HG03520 (cell line): ENCODE results near the gene LRRTM4.
"Not testable (repeated sequence)": the region's sequence is repeated elsewhere in the genome, so short reads cannot be mapped to it uniquely, and the experiment has no call there.

Source experiments
- ATAC-seq: cut with Tn5 transposase; IDR thresholded peaks from one replicate; pipeline ENCODE4 v1.9.1; 2021; ENCODE audit warnings: mild to moderate bottlenecking, moderate library complexity; ENCODE audit not compliant: unreplicated experiment

Gene LRRTM4

DNA sequence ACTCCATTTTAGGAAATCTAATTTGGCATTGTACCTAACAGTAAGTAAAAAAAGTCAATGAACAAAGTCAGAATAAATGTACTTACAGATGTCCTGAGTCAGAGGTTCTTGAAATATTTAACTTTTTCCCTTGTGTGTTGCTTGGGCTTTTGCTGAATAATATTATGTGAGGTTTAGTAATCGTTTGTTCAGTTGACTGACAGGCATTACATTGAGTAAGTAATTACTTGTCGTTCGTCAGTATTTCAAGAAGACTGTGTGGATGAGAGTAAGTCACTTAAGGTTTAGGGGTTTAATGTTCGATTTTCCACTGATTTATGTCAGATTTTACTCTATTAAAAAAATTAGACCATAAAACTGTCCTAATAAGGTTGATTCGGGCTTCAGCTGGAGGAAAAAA, 342.9 kb downstream of the LRRTM4 start:
- ATAC-seq: no peak

GRCh38 chr2:77175266-77175780, 346.9 kb downstream of the LRRTM4 start:
- ATAC-seq: not testable (repeated sequence)

DNA sequence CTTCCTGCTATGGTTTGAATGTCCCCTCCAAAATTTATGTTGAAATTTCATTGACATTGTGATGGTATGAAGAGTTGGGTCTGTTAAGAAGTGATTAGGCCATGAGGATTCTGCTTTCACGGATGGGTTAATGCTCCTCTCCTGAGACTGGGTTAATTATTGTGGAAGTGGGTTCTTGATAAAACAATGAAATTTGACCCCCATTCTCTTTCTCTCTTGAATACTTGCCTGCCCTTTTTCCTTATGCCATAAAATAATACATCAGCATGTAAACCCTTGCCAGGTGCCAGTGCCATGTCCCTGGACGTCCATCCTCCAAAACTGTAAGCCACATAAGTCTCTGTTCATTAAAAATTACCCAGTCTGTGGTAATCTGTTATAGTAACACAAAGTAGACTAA, 352.8 kb downstream of the LRRTM4 start:
- no peak for ATAC-seq

- not testable (repeated sequence) for ATAC-seq
These were observed 358.2 kb downstream of the LRRTM4 start for GRCh38 chr2:77164021-77164420.

DNA sequence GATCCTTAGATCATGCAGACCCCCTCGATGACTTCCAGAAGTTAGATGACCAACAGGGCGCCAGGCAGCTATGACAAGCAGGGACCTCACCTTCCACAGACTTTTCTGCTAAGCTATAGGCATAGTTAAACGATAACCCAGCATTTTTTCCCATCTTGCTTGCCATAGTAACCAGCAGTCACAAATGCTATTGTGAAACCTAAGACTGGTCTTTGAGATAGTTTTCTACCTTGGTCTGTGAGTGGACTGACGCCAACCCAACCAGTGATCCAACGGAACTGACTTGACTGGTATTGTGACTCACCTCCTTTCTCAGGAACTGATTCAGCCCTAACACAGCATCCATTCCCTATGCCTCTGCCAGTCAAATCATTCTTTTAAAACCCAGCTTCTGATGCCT, 361.2 kb downstream of the LRRTM4 start:
- ATAC-seq: no peak

- no peak for ATAC-seq
These were observed 365.6 kb downstream of the LRRTM4 start for GRCh38 chr2:77156599-77156998.

- ATAC-seq: no peak
These were observed 366.7 kb downstream of the LRRTM4 start for GRCh38 chr2:77155511-77155910.

GRCh38 chr2:77149565-77149964, 372.6 kb downstream of the LRRTM4 start:
- no peak for ATAC-seq

DNA sequence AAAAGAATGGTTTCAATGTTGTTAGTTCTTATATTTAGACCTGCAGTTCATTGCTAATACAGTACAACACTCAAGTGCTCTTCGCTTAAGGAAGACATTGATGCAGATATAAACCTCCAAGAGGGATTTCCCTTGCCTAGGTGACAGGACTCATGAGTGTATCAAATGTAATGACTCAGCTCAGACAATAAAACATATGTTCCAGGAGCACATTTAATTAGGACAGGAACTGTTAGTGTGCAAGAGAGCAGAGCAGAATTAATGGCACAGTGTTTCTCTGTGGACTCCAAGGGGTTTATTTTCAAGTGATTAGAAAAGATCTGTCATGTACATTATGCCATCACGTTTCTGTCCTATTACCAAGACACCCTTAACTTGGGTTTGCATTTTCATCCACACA, 375.0 kb downstream of the LRRTM4 start:
- no peak for ATAC-seq

GRCh38 chr2:77144772-77145171, 377.4 kb downstream of the LRRTM4 start:
- no peak for ATAC-seq

DNA sequence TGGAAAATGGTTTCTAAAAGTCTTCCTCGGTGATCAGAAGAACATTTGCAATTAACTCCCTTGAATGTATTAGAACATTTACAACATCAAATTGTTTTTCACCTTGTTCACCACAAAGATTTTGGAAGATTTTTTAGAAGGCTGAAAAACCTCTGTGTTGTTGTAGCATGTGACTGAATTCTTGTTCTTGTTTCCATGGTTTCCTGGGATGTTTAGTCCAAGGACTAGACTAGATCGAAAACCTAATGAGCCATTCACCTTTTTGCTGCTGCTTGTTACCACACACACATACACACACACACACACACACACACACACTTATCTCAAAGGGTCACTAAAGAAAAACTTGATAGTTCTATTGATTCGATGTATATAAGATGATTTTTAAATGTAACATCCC, 380.0 kb downstream of the LRRTM4 start:
- ATAC-seq: no peak

GRCh38 chr2:77128479-77128878, 393.7 kb downstream of the LRRTM4 start:
- ATAC-seq: not testable (repeated sequence)

DNA sequence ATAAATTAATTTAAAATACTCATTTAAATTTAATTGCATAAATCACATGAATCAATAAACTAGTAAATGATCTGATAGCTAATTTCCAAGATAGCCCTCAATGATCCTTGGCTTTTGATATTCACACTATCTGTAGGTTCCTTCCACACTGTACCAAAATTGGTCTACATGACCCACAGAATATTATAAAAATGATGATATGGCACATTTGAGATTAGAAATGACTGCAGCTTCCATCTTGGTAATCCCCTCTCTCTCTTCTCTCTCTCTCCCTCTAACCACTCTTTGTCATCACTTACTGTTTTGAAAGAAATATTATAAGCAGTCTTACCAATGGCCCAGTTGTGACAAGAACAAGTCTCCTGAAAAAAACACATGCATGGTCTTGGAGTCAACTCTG, 394.8 kb downstream of the LRRTM4 start:
- no peak for ATAC-seq

DNA sequence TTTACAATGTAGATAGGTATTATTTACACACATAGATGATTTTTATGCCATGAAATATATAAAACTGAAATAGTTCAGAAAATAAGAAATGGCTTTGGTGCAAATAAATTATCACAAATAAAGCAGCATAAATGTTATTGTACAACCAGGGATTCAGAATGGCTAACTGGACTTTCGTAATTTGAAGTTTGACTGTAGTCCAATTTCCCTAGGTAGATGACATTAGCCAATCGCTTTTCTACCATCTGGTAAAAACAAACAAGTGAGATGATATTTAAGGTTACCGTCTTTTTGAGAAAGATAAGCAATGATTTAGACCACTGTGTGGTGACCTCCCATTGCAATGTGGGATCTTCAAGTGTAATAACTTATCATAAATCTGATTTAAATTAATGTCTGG, 400.7 kb downstream of the LRRTM4 start:
- ATAC-seq: no peak

DNA sequence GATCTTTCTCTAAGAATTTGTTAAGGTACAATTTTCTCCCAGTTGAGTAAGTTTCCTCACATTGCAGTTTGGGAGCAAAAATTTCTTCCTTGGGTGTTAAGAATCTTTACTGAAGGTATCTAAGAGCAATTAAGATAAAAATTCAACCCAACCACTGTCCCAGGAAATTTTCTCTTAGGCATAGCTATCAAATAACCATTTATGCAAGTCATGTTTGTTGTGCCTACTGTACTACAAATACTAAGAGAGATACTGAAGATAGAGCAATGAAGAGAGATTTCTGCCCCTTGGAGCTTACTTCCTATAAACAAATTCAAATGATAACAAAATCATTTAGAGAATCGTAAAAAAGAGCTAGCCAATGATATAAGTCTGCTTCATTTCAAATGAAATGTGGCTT, 402.8 kb downstream of the LRRTM4 start:
- ATAC-seq: no peak

- no peak for ATAC-seq
These were observed 413.3 kb downstream of the LRRTM4 start for GRCh38 chr2:77108915-77109314.

DNA sequence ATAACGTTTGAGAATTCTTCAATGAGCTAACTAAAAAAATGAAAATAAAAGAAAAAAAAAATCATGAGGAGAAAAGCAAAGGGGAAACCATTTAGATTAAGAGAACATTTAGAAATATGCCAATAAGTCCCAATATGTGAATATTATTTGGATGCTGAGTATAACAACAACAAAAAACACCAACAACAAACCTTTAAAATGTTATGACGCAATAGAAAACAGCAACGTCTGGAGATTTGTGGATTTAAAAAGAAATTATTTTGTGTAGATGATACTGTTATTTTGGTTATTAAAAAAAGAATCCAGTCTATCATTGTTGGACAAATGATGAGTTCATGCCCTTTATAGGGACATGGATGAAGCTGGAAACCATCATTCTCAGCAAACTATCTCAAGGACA, 417.2 kb downstream of the LRRTM4 start:
- ATAC-seq: no peak

DNA sequence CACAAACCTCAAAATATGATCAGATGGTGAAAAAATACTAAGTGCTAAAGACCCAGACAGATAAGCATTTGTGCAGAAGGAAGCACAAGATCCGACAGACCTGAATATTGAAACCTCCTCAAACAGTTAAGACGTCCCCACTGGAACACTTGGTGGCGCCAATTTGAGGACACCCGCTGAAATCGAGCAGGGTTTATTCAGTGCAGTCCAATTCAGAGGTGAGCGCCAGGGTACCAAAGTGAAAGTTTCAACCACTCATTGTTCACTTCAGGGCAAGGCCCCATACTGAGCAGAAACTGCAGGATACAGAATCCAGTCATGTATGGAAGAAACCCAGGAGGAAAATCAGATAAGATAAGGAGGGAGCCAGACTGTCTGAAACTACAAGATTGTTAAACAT, 417.6 kb downstream of the LRRTM4 start:
- ATAC-seq: no peak

- ATAC-seq: no peak
These were observed 419.2 kb downstream of the LRRTM4 start for GRCh38 chr2:77102927-77103326.

GRCh38 chr2:77101796-77102452, 420.3 kb downstream of the LRRTM4 start:
- no peak for ATAC-seq

- no peak for ATAC-seq
These were observed 422.2 kb downstream of the LRRTM4 start for GRCh38 chr2:77099961-77100360.

GRCh38 chr2:77095525-77095924, 426.7 kb downstream of the LRRTM4 start:
- ATAC-seq: not testable (repeated sequence)

DNA sequence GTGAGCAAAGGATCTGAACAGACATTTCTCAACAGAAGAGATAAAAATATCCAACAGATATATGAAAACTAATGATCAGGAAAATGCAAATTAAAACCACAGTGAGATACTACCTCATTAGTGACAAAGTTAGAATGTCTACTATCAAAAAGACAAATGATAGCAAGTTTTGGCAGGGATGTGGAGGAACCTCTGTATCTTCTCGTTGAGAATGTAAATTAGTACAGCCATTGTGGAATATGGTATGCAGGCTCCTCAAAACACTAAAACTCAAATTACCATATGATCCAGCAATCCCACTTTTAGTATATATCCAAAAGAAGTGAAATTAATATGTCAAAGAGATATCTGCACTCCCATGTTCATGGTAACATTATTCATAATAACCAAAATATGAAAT, 427.1 kb downstream of the LRRTM4 start:
- no peak for ATAC-seq
